ENCODE measurements around the gene CRABP2.

The CRABP2 gene

GRCh38 chr1:156667610-156667967 is 37.8 kb downstream of the CRABP2 start:
- DNase-seq (no peak), ATAC-seq (ENCODE audit: insufficient read depth, low read depth) (no peak)
- no peak overlapping the region for H3K27ac ChIP-seq (ENCODE audit: low read length)
- no peak overlapping the region for H3K9ac ChIP-seq (ENCODE audit: low read depth, low read length)
- H2AFZ ChIP-seq (ENCODE audit: low read depth, low read length), result no peak overlapping the region
- no peak overlapping the region for H3K4me3 ChIP-seq (ENCODE audit: low read depth in 1 of 2, low read length in 2 of 2)
- H3K4me1 ChIP-seq (ENCODE audit: insufficient read depth, low read length), result no peaks in the 10 kb centered on the region
- H3K79me2 ChIP-seq (ENCODE audit: insufficient read depth, low read length), result no peaks in the 10 kb centered on the region
- H3K9me3 ChIP-seq (ENCODE audit: insufficient read depth, low read length, severe bottlenecking), result no peaks in the 10 kb centered on the region
- no peak for TF ChIP-seq EZH2 (IDR thresholded peaks at IDR 0.05; ENCODE audit: borderline replicate concordance, low read depth, low read length, severe bottlenecking)
- TF ChIP-seq CTCF (IDR thresholded peaks at IDR 0.05; ENCODE audit: borderline replicate concordance, extremely low read depth, low read length, poor library complexity, severe bottlenecking), result no peak
- H3K36me3 ChIP-seq (ENCODE audit: insufficient read depth, low read length), result no peaks in the 10 kb centered on the region
- no peak overlapping the region for H3K4me2 ChIP-seq (ENCODE audit: insufficient read depth, low read length)
- peaks cover 17% of the 10 kb centered on the region for H3K27me3 ChIP-seq (ENCODE audit: insufficient read depth, low read length, poor library complexity)
- peaks cover 4% of the 10 kb centered on the region; the same call in 1 of the 2 replicates for H4K20me1 ChIP-seq (ENCODE audit: insufficient read depth, low read length)

- TF ChIP-seq EZH2 (IDR thresholded peaks at IDR 0.05; ENCODE audit: borderline replicate concordance, low read depth, low read length, severe bottlenecking) (no peak), CTCF (IDR thresholded peaks at IDR 0.05; ENCODE audit: borderline replicate concordance, extremely low read depth, low read length, poor library complexity, severe bottlenecking) (no peak)
- Histone ChIP-seq H2AFZ (ENCODE audit: low read depth, low read length) (no peak overlapping the region), H4K20me1 (ENCODE audit: insufficient read depth, low read length) (peaks cover 4% of the 10 kb centered on the region; the same call in 1 of the 2 replicates), H3K4me2 (ENCODE audit: insufficient read depth, low read length) (no peak overlapping the region), H3K4me3 (ENCODE audit: low read depth in 1 of 2, low read length in 2 of 2) (no peak overlapping the region), H3K4me1 (ENCODE audit: insufficient read depth, low read length) (no peaks in the 10 kb centered on the region), H3K9me3 (ENCODE audit: insufficient read depth, low read length, severe bottlenecking) (no peaks in the 10 kb centered on the region), H3K27ac (ENCODE audit: low read length) (no peak overlapping the region), H3K36me3 (ENCODE audit: insufficient read depth, low read length) (no peaks in the 10 kb centered on the region), H3K9ac (ENCODE audit: low read depth, low read length) (no peak overlapping the region), H3K79me2 (ENCODE audit: insufficient read depth, low read length) (no peaks in the 10 kb centered on the region), H3K27me3 (ENCODE audit: insufficient read depth, low read length, poor library complexity) (peaks cover 14% of the 10 kb centered on the region)
- no peak for DNase-seq
- no peak for ATAC-seq (ENCODE audit: insufficient read depth, low read depth)
These were observed 38.3 kb downstream of the CRABP2 start for GRCh38 chr1:156666862-156667609.

GRCh38 chr1:156665539-156665938 is 39.8 kb downstream of the CRABP2 start:
- Histone ChIP-seq H3K27me3 (ENCODE audit: insufficient read depth, low read length, poor library complexity) (peaks cover 3% of the 10 kb centered on the region), H3K9me3 (ENCODE audit: insufficient read depth, low read length, severe bottlenecking) (no peaks in the 10 kb centered on the region), H3K36me3 (ENCODE audit: insufficient read depth, low read length) (no peaks in the 10 kb centered on the region), H3K4me1 (ENCODE audit: insufficient read depth, low read length) (no peaks in the 10 kb centered on the region), H4K20me1 (ENCODE audit: insufficient read depth, low read length) (peaks cover 4% of the 10 kb centered on the region; the same call in 1 of the 2 replicates), H3K9ac (ENCODE audit: low read depth, low read length) (no peak overlapping the region), H3K4me3 (ENCODE audit: low read depth in 1 of 2, low read length in 2 of 2) (no peak overlapping the region), H3K79me2 (ENCODE audit: insufficient read depth, low read length) (no peaks in the 10 kb centered on the region), H2AFZ (ENCODE audit: low read depth, low read length) (no peak overlapping the region), H3K27ac (ENCODE audit: low read length) (no peak overlapping the region), H3K4me2 (ENCODE audit: insufficient read depth, low read length) (no peak overlapping the region)
- DNase-seq, result no peak
- TF ChIP-seq EZH2 (IDR thresholded peaks at IDR 0.05; ENCODE audit: borderline replicate concordance, low read depth, low read length, severe bottlenecking) (no peak), CTCF (IDR thresholded peaks at IDR 0.05; ENCODE audit: borderline replicate concordance, extremely low read depth, low read length, poor library complexity, severe bottlenecking) (no peak)
- no peak for ATAC-seq (ENCODE audit: insufficient read depth, low read depth)
